GM12878 (cell line): ENCODE measurements around the gene CFAP141. TPM values are rescaled to one million over a fixed set of nuclear protein-coding genes. Genes with fewer than 3 reads are reported as not detected.

ENCODE experiments used
- ATAC-seq: fragments of 200-7000 bp; cut with Tn5 transposase; 3 replicates; pipeline ENCODE4 v1.9.1; 2020; ENCODE audit warnings: mild to moderate bottlenecking, moderate library complexity
- BruUV-seq: library from RNA; stranded (reverse); fragments of 400-500 nt; replicated peaks from 2 replicates; lab custom pipeline; 2021; lab: Mats Ljungman, UMichigan
- CTCF ChIA-PET: fragments of 300-600 bp; sonication (Branson Sonifier 250); formaldehyde crosslinking; extraction: SDS; loops from one replicate; lab custom pipeline; 2021; ENCODE audit warnings: inconsistent platforms; lab: Yijun Ruan, JAX
- POLR2A ChIA-PET: fragments of 350-600 bp; formaldehyde crosslinking; extraction: SDS; loops from one replicate; lab custom pipeline; 2021; ENCODE audit warnings: inconsistent platforms; lab: Charles Lee
- RAD21 ChIA-PET: fragments of 300-600 bp; sonication (Branson Sonifier 250); formaldehyde crosslinking; loops from one replicate; lab custom pipeline; 2023; ENCODE audit warnings: antibody characterized with exemption; ENCODE audit not compliant: unreplicated experiment; lab: Charles Lee
- SMC1A ChIA-PET: fragments of 300-600 bp; sonication (Branson Sonifier 250); formaldehyde crosslinking; loops from one replicate; lab custom pipeline; 2023; ENCODE audit not compliant: unreplicated experiment, uncharacterized antibody; lab: Charles Lee
- DNase-seq: peaks from one replicate; pipeline ENCODE4 v3.0.0-alpha.2; 2011; ENCODE audit warnings: low read depth, low spot score
- FAIRE-seq: peaks from 3 replicates; lab custom pipeline; 2011; peaks lifted over from hg19 to GRCh38; lab: Jason Lieb, UNC
- H2AFZ ChIP-seq: 2 replicates; pipeline ENCODE4 v1.6.0; 2011; ENCODE audit warnings: low read depth, low read length, control low read depth; ENCODE audit not compliant: control insufficient read depth
- H3K27ac ChIP-seq: 2 replicates; pipeline ENCODE4 v1.5.1; 2011; ENCODE audit warnings: control low read depth; ENCODE audit not compliant: control insufficient read depth, insufficient read depth
- H3K27me3 ChIP-seq, 2 experiments: replicated peaks in 1 of 2; 2 replicates each; pipeline versions ENCODE4 v1.6.0 to v1.6.1; 2011; ENCODE audit warnings: low read length in 1 of 2; ENCODE audit not compliant: control insufficient read depth in 2 of 2, insufficient read depth in 2 of 2
- H3K36me3 ChIP-seq, 2 experiments: 2 replicates each; pipeline ENCODE4 v1.5.1; 2011; ENCODE audit warnings: low read length in 1 of 2; ENCODE audit not compliant: control insufficient read depth in 2 of 2, insufficient read depth in 2 of 2
- H3K4me1 ChIP-seq: 2 replicates; pipeline ENCODE4 v1.6.1; 2011; ENCODE audit warnings: mild to moderate bottlenecking, low read length, moderate library complexity, mixed read lengths; ENCODE audit not compliant: control insufficient read depth, insufficient read depth
- H3K4me2 ChIP-seq: 2 replicates; pipeline ENCODE4 v1.6.0; 2011; ENCODE audit warnings: control low read depth; ENCODE audit not compliant: control insufficient read depth, insufficient read depth
- H3K4me3 ChIP-seq: fragments of 200-600 bp; sonication (generic); 2 replicates; pipeline ENCODE4 v1.5.1; 2016
- H3K79me2 ChIP-seq: 2 replicates; pipeline ENCODE4 v1.6.0; 2011; ENCODE audit warnings: low read length; ENCODE audit not compliant: control insufficient read depth, insufficient read depth
- H3K9ac ChIP-seq: 2 replicates; pipeline ENCODE4 v1.8.0; 2011; ENCODE audit warnings: low read length, control low read depth, mixed read lengths; ENCODE audit not compliant: control insufficient read depth, insufficient read depth
- H3K9me3 ChIP-seq: replicated peaks from 3 replicates; pipeline ENCODE4 v1.5.1; 2011; ENCODE audit warnings: mild to moderate bottlenecking, low read length; ENCODE audit not compliant: control insufficient read depth, insufficient read depth
- H4K20me1 ChIP-seq: 2 replicates; pipeline ENCODE4 v1.6.0; 2011; ENCODE audit not compliant: control insufficient read depth, insufficient read depth
- CREM ChIP-seq: IDR thresholded peaks from 2 replicates; pipeline ENCODE4 v1.6.1; 2014; ENCODE audit warnings: antibody characterized with exemption, low read depth
- FOS ChIP-seq: IDR thresholded peaks from 3 replicates; pipeline ENCODE4 v1.6.1; 2011; ENCODE audit warnings: borderline replicate concordance; ENCODE audit not compliant: insufficient read length; ENCODE audit errors: extremely low read depth
- HDAC2 ChIP-seq: fragments of 200-600 bp; sonication (generic); IDR thresholded peaks from 2 replicates; pipeline ENCODE4 v1.6.1; 2017
- KDM1A ChIP-seq: fragments of 200-600 bp; sonication (generic); IDR thresholded peaks from 2 replicates; pipeline ENCODE4 v1.6.1; 2016; ENCODE audit warnings: borderline replicate concordance
- NFXL1 ChIP-seq: fragments of 450-650 bp; IDR thresholded peaks from 2 replicates; pipeline ENCODE4 v1.6.1; 2017; ENCODE audit warnings: antibody characterized with exemption, mild to moderate bottlenecking, borderline replicate concordance
- NR2C1 ChIP-seq: fragments of 450-650 bp; IDR thresholded peaks from 2 replicates; pipeline ENCODE4 v1.6.1; 2017; ENCODE audit warnings: antibody characterized with exemption, mild to moderate bottlenecking, moderate library complexity
- PAX8 ChIP-seq: fragments of 450-650 bp; IDR thresholded peaks from 2 replicates; pipeline ENCODE4 v1.6.1; 2017; ENCODE audit warnings: mild to moderate bottlenecking, moderate library complexity
- SUZ12 ChIP-seq: fragments of 200-600 bp; sonication (generic); IDR thresholded peaks from one replicate; pipeline ENCODE4 v1.6.1; 2018; ENCODE audit warnings: antibody characterized with exemption, mild to moderate bottlenecking; ENCODE audit not compliant: unreplicated experiment
- TARDBP ChIP-seq: IDR thresholded peaks from 2 replicates; pipeline ENCODE4 v1.6.1; 2016; ENCODE audit warnings: borderline replicate concordance
- ZNF24 ChIP-seq: fragments of 450-650 bp; IDR thresholded peaks from 2 replicates; pipeline ENCODE4 v1.6.1; 2017; ENCODE audit warnings: antibody characterized with exemption, mild to moderate bottlenecking
- WGBS: methylation state at CpG from one replicate; pipeline ENCODE4 v1.1.6; 2016; ENCODE audit warnings: low lambda C conversion rate; ENCODE audit not compliant: insufficient replicate concordance, insufficient coverage; ENCODE audit errors: missing lambda C conversion rate; 5-methylcytosine and 5-hydroxymethylcytosine counted together
- in situ Hi-C: fragments of 300-500 bp; cut with MboI; formaldehyde crosslinking; loops from 9 replicates; pipeline ENCODE4 v1.14.3; 2018; ENCODE audit warnings: mixed read lengths
- intact Hi-C: fragments of 100-400 bp; cut with micrococcal nuclease; formaldehyde crosslinking; loops from one replicate; pipeline ENCODE4 v1.14.2; 2022; ENCODE audit not compliant: unreplicated experiment
- polyA plus RNA-seq, 11 experiments: library from polyadenylated mRNA; depleted of rRNA in 4 of 11; unstranded in 6 of 11; stranded (reverse) in 5 of 11; fragments of >200 nt; fragmentation: Nextera tagmentation in 4 of 11; fragmentation: Illumina TruSeq in 1 of 11; extraction: Ambion mirVana in 4 of 11; extraction: Trizol in 1 of 11; gene quantifications; 1 replicate in 1 of 11; 2 replicates in 10 of 11; pipeline versions ENCODE4 v1.2.1 to v1.2.3, GENCODE V29; 2011 to 2016; ENCODE audit warnings: inconsistent platforms in 2 of 11, missing spikeins in 2 of 11, low read depth in 1 of 11
- total RNA-seq, 4 experiments: library from RNA; depleted of rRNA in 3 of 4; stranded (reverse); fragments of >200 nt in 3 of 4; fragmentation: Illumina TruSeq in 1 of 4; extraction: Trizol in 1 of 4; gene quantifications; 2 replicates each; pipeline versions ENCODE4 v1.2.1 to v1.2.3, GENCODE V29; 2013 to 2021
- TF ChIP-seq, protein P1 (sequence below): fragments of 450-650 bp; IDR thresholded peaks from 2 replicates; pipeline ENCODE4 v1.6.1; 2016; ENCODE audit warnings: mild to moderate bottlenecking
- TF ChIP-seq, protein P2 (sequence below): fragments of 450-650 bp; IDR thresholded peaks from 2 replicates; pipeline ENCODE4 v1.6.1; 2014; ENCODE audit warnings: mild to moderate bottlenecking
- TF ChIP-seq, protein P3 (sequence below): IDR thresholded peaks from 2 replicates; pipeline ENCODE4 v1.6.1; 2012; ENCODE audit warnings: low read depth, low read length, improper control_type of control experiment
- TF ChIP-seq, protein P4 (sequence below): fragments of 450-650 bp; formaldehyde crosslinking; IDR thresholded peaks from 2 replicates; pipeline ENCODE4 v1.5.0; 2022; ENCODE audit warnings: mild to moderate bottlenecking, missing genetic modification characterization

CFAP141 gene
- total and polyA plus RNA-seq, 10 of the 15 experiments (the other 5 are each of a cell fraction or from before 2014, with no cell fraction given): not detected

DNA sequence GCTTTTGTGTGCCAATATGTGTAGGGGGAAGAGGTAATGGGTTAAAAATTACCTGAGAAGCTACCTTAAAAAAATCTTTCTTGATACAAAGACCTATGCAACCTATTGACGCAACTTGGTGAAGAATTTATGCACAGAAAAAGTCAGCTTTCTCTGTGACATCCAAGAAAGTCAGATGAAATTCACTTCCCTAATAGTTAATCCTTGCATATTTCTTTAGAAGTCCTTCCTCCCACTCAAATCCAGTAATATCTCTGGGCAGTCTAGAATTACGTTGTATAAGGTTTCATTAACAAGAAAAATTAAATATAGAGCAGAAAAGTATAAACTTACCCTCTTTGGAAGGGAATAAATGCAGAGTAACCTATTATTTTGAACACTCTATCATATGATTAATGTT is 17.5 kb upstream of the CFAP141 start:
- Histone ChIP-seq H3K79me2 (peaks cover 87% of the 10 kb centered on the region), H3K4me2 (peak overlapping the region; percentile 53; the same call in 1 of the 2 replicates), H3K4me3 (peak overlapping the region; percentile 99; the same call in 1 of the 2 replicates), H3K27ac (no peak overlapping the region), H4K20me1 (no peaks in the 10 kb centered on the region; the same call in 1 of the 2 replicates), H2AFZ (no peak overlapping the region), H3K36me3 (peaks cover 2 to 21% of the 10 kb centered on the region in 2 experiments; a peak in 2 of 4 replicates), H3K9me3 (no peaks in the 10 kb centered on the region), H3K9ac (no peak overlapping the region), H3K27me3 (no peaks in the 10 kb centered on the region), H3K4me1 (peaks cover 10% of the 10 kb centered on the region)
- FAIRE-seq (no peak), DNase-seq (no peak), ATAC-seq (no peak)
- SMC1A ChIA-PET: interaction anchor here (0.6 to 2.2 kb wide), 10 partner anchors 23 to 319 kb away, joined by 3 to 8 read pairs (median 3); partner anchors contain the start of gene HAX1
- TF ChIP-seq FOS (no peak), NR2C1 (no peak), ZNF24 (no peak), SUZ12 (no peak), NFXL1 (no peak), CREM (no peak), TARDBP (no peak), HDAC2 (no peak), KDM1A (no peak), PAX8 (no peak)
- TF ChIP-seq, protein P1, sequence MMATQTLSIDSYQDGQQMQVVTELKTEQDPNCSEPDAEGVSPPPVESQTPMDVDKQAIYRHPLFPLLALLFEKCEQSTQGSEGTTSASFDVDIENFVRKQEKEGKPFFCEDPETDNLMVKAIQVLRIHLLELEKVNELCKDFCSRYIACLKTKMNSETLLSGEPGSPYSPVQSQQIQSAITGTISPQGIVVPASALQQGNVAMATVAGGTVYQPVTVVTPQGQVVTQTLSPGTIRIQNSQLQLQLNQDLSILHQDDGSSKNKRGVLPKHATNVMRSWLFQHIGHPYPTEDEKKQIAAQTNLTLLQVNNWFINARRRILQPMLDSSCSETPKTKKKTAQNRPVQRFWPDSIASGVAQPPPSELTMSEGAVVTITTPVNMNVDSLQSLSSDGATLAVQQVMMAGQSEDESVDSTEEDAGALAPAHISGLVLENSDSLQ: no peak
- TF ChIP-seq, protein P2, sequence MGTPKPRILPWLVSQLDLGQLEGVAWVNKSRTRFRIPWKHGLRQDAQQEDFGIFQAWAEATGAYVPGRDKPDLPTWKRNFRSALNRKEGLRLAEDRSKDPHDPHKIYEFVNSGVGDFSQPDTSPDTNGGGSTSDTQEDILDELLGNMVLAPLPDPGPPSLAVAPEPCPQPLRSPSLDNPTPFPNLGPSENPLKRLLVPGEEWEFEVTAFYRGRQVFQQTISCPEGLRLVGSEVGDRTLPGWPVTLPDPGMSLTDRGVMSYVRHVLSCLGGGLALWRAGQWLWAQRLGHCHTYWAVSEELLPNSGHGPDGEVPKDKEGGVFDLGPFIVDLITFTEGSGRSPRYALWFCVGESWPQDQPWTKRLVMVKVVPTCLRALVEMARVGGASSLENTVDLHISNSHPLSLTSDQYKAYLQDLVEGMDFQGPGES: no peak
- TF ChIP-seq, protein P3, sequence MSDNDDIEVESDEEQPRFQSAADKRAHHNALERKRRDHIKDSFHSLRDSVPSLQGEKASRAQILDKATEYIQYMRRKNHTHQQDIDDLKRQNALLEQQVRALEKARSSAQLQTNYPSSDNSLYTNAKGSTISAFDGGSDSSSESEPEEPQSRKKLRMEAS: no peak
- TF ChIP-seq, protein P4, sequence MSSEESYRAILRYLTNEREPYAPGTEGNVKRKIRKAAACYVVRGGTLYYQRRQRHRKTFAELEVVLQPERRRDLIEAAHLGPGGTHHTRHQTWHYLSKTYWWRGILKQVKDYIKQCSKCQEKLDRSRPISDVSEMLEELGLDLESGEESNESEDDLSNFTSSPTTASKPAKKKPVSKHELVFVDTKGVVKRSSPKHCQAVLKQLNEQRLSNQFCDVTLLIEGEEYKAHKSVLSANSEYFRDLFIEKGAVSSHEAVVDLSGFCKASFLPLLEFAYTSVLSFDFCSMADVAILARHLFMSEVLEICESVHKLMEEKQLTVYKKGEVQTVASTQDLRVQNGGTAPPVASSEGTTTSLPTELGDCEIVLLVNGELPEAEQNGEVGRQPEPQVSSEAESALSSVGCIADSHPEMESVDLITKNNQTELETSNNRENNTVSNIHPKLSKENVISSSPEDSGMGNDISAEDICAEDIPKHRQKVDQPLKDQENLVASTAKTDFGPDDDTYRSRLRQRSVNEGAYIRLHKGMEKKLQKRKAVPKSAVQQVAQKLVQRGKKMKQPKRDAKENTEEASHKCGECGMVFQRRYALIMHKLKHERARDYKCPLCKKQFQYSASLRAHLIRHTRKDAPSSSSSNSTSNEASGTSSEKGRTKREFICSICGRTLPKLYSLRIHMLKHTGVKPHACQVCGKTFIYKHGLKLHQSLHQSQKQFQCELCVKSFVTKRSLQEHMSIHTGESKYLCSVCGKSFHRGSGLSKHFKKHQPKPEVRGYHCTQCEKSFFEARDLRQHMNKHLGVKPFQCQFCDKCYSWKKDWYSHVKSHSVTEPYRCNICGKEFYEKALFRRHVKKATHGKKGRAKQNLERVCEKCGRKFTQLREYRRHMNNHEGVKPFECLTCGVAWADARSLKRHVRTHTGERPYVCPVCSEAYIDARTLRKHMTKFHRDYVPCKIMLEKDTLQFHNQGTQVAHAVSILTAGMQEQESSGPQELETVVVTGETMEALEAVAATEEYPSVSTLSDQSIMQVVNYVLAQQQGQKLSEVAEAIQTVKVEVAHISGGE (CRISPR knock-in tag): no peak
- in situ Hi-C loops (no loop called here), intact Hi-C loops (no loop called here)
- WGBS: 60% methylated on average over 2 of the region's 2 CpGs
- CTCF ChIA-PET: interaction anchor here (0.9 to 1.5 kb wide), 4 partner anchors 29 to 111 kb away, joined by 3 to 4 read pairs (median 3); partner anchors contain the start of gene HAX1
- POLR2A ChIA-PET: interaction anchor here (1.0 kb wide), 1 partner anchor 10 kb away, joined by 5 read pairs; no protein-coding TSS in a partner anchor
- RAD21 ChIA-PET: interaction anchor here (1.0 kb wide), 1 partner anchor 423 kb away, joined by 3 read pairs; no protein-coding TSS in a partner anchor
- no TSS peak for BruUV-seq
